H1 (cell line): Measurements from ENCODE around the gene HSPA2.

ENCODE experiments used
- BCL11A ChIP-seq, 2 experiments: IDR thresholded peaks; one replicate each; pipeline ENCODE4 v1.6.1; 2011; ENCODE audit warnings: low read depth in 2 of 2, low read length in 2 of 2, mild to moderate bottlenecking in 2 of 2
- CHD1 ChIP-seq: IDR thresholded peaks from 2 replicates; pipeline ENCODE4 v1.6.1; 2012; ENCODE audit warnings: low read depth, low read length, improper control_type of control experiment
- CREB1 ChIP-seq: IDR thresholded peaks from 2 replicates; pipeline ENCODE4 v1.6.1; 2012; ENCODE audit warnings: inconsistent platforms
- CTCF ChIP-seq, 3 experiments: IDR thresholded peaks; 1 replicate in 2 of 3; 2 replicates in 1 of 3; pipeline versions ENCODE4 v1.5.1 to v1.6.1; 2011; ENCODE audit warnings: low read length in 3 of 3, mild to moderate bottlenecking in 3 of 3, inconsistent platforms in 2 of 3, low read depth in 1 of 3, moderate library complexity in 1 of 3; ENCODE audit not compliant: insufficient read depth in 1 of 3; ENCODE audit errors: control extremely low read depth in 1 of 3
- EGR1 ChIP-seq: IDR thresholded peaks from 2 replicates; pipeline ENCODE4 v1.6.1; 2011; ENCODE audit warnings: low read depth, low read length, borderline replicate concordance
- EP300 ChIP-seq, 2 experiments: IDR thresholded peaks; 1 replicate in 1 of 2; 2 replicates in 1 of 2; pipeline ENCODE4 v1.6.1; 2011 to 2012; ENCODE audit warnings: low read depth in 2 of 2, low read length in 2 of 2, mild to moderate bottlenecking in 2 of 2, borderline replicate concordance in 1 of 2, inconsistent platforms in 1 of 2, moderate library complexity in 1 of 2
- EZH2 ChIP-seq: fragments of 200-600 bp; sonication (generic); IDR thresholded peaks from 2 replicates; pipeline ENCODE4 v1.7.1; 2012; ENCODE audit warnings: low read depth, mild to moderate bottlenecking, moderate library complexity, low read length, inconsistent platforms; ENCODE audit not compliant: severe bottlenecking
- FOSL1 ChIP-seq: IDR thresholded peaks from 2 replicates; pipeline ENCODE4 v1.6.1; 2011; ENCODE audit warnings: mild to moderate bottlenecking, low read depth, low read length, moderate library complexity; ENCODE audit not compliant: insufficient read depth
- NANOG ChIP-seq: IDR thresholded peaks from 2 replicates; pipeline ENCODE4 v1.6.1; 2011; ENCODE audit warnings: low read length, low read depth, mild to moderate bottlenecking, inconsistent platforms; ENCODE audit not compliant: insufficient read depth, poor library complexity, severe bottlenecking
- POLR2A ChIP-seq, 2 experiments: IDR thresholded peaks; 1 replicate in 1 of 2; 2 replicates in 1 of 2; pipeline ENCODE4 v1.6.1; 2011; ENCODE audit warnings: low read depth in 2 of 2, low read length in 2 of 2, mild to moderate bottlenecking in 2 of 2; ENCODE audit errors: control extremely low read depth in 1 of 2
- RBBP5 ChIP-seq: IDR thresholded peaks from 2 replicates; pipeline ENCODE4 v1.7.1; 2012; ENCODE audit warnings: low read depth, mild to moderate bottlenecking, inconsistent platforms, low read length, moderate library complexity, borderline replicate concordance
- RFX5 ChIP-seq: IDR thresholded peaks from 2 replicates; pipeline ENCODE4 v1.6.1; 2011; ENCODE audit warnings: low read depth, low read length, improper control_type of control experiment, borderline replicate concordance
- TBP ChIP-seq: IDR thresholded peaks from 2 replicates; pipeline ENCODE4 v1.6.1; 2011; ENCODE audit warnings: low read depth, low read length, improper control_type of control experiment
- USF2 ChIP-seq: IDR thresholded peaks from 2 replicates; pipeline ENCODE4 v1.6.1; 2011; ENCODE audit warnings: low read length, improper control_type of control experiment

- no peak for TF ChIP-seq CREB1
- no peak for TF ChIP-seq CTCF (IDR thresholded peaks at IDR 0.05; ENCODE audit: control extremely low read depth in 1 of 3, insufficient read depth in 1 of 3, low read depth in 1 of 3, low read length in 3 of 3)
- no peak for TF ChIP-seq EZH2
- TF ChIP-seq RBBP5, result no peak
- TF ChIP-seq BCL11A (IDR thresholded peaks at IDR 0.05; ENCODE audit: low read depth in 2 of 2, low read length in 2 of 2), result no peak
- TF ChIP-seq EP300 (IDR thresholded peaks at IDR 0.05; ENCODE audit: borderline replicate concordance in 1 of 2, low read depth in 2 of 2, low read length in 2 of 2), result no peak
- TF ChIP-seq EGR1, result no peak
- no peak for TF ChIP-seq POLR2A (IDR thresholded peaks at IDR 0.05; ENCODE audit: control extremely low read depth in 1 of 2, low read depth in 2 of 2, low read length in 2 of 2)
- TF ChIP-seq CHD1, result no peak
- no peak for TF ChIP-seq USF2
- TF ChIP-seq NANOG, result no peak
- TF ChIP-seq RFX5, result no peak
- TF ChIP-seq TBP, result no peak
- TF ChIP-seq FOSL1, result no peak
Measured at GRCh38 chr14:64493455-64493854, 47.1 kb upstream of the HSPA2 start.
